ENCODE results near the gene MEF2C.

DNA sequence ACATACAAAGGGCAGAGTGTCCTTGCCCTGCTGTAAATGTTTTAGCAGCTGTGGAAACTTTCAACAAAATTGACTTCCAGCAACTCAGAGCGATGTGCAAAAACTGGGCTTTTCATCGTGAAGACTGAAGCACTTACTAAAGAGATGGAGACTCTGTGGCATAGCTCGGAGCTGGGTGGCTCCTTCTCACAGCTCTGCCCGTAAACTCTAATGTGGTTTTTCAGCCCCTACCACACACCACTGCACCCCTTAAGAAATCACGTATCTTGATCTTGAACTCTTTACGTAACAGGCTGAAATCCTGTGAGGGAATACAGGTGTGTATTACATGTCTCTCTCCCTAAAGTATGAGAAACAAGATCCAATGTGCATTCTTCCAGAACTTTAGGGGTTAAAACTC lies 124.4 kb downstream of the MEF2C start:
- TF ChIP-seq, protein P1, sequence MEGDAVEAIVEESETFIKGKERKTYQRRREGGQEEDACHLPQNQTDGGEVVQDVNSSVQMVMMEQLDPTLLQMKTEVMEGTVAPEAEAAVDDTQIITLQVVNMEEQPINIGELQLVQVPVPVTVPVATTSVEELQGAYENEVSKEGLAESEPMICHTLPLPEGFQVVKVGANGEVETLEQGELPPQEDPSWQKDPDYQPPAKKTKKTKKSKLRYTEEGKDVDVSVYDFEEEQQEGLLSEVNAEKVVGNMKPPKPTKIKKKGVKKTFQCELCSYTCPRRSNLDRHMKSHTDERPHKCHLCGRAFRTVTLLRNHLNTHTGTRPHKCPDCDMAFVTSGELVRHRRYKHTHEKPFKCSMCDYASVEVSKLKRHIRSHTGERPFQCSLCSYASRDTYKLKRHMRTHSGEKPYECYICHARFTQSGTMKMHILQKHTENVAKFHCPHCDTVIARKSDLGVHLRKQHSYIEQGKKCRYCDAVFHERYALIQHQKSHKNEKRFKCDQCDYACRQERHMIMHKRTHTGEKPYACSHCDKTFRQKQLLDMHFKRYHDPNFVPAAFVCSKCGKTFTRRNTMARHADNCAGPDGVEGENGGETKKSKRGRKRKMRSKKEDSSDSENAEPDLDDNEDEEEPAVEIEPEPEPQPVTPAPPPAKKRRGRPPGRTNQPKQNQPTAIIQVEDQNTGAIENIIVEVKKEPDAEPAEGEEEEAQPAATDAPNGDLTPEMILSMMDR (optimal IDR thresholded peaks at IDR 0.05 in 1 of 3, IDR thresholded peaks at IDR 0.05 in 1 of 3, conservative IDR thresholded peaks at IDR 0.05 in 1 of 3; ENCODE audit: extremely low read depth in 1 of 3, insufficient read depth in 2 of 3, low read length in 3 of 3), result no peak
- TF ChIP-seq EZH2 (IDR thresholded peaks at IDR 0.05; ENCODE audit: low read length), result no peak

Measured in keratinocyte (primary cell).